GM12801 (cell line): ENCODE measurements around the gene ZNF316.

Source experiments
- CTCF ChIP-seq: IDR thresholded peaks from one replicate; pipeline ENCODE4 v1.5.1; 2011; ENCODE audit warnings: control low read depth; ENCODE audit not compliant: insufficient read length; ENCODE audit errors: extremely low read depth

The ZNF316 gene

GRCh38 chr7:6644728-6645127 is 7.6 kb downstream of the ZNF316 start:
- no peak for TF ChIP-seq CTCF

- TF ChIP-seq CTCF, result no peak
Observed at GRCh38 chr7:6646465-6646864, 9.3 kb downstream of the ZNF316 start.

GRCh38 chr7:6647080-6647479 is 10.0 kb downstream of the ZNF316 start:
- no peak for TF ChIP-seq CTCF

- no peak for TF ChIP-seq CTCF
Observed at GRCh38 chr7:6647541-6647940, 10.4 kb downstream of the ZNF316 start.

- no peak for TF ChIP-seq CTCF
Observed at GRCh38 chr7:6648066-6648814, 11.1 kb downstream of the ZNF316 start.

GRCh38 chr7:6648815-6649104 is 11.6 kb downstream of the ZNF316 start:
- no peak for TF ChIP-seq CTCF

- TF ChIP-seq CTCF, result no peak
Observed at GRCh38 chr7:6649241-6649961, 12.3 kb downstream of the ZNF316 start.
